Measurements from ENCODE around the gene ATP2A3. TPM values are rescaled to one million over a fixed set of nuclear protein-coding genes. Genes with fewer than 3 reads are reported as not detected.

Gene ATP2A3
- total RNA-seq, 1 experiment from 2014 or later: 4.4 TPM

DNA sequence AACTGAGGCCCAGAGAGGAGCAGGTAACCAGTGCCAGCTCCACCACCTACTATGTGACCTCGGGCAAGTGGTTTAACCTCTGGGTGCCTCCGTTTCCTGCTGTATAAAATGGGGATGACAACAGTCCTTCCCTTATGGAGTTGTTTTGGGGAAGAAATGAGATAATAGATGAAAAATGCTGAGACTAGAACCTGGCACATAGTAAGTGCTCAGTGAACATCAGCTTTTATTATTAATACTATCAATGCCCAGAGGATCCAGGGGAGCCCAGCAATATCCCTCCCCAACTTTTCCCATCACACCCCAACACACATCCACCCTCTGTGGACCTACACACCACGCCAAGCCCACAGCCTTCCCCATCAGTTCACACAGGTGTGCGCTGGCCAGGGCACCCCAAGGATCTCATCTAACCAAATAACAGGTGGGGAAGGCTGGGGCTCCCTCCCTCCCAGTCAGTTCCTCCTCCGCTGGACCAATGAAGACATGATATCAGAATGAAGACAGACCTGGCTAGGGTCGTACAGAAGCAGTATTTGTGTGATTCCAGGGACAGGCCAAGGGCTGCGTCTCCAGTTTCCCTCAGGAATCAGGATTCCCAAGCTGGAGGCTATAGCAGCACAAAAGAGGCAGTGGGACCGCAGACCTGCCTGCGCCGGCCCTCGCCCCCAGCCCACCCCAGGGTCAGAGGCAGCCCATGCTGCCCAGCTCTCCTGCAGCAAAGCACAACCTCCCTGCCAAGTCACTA is 1.8 kb downstream of the ATP2A3 start:
- H3K9me2 ChIP-seq (ENCODE audit: insufficient read depth): no peaks in the 10 kb centered on the region
- H3K79me2 ChIP-seq (ENCODE audit: low read depth): no peaks in the 10 kb centered on the region
- H3K27ac ChIP-seq: no peak overlapping the region
- no peak for TF ChIP-seq EZH2 (IDR thresholded peaks at IDR 0.05; ENCODE audit: low read depth)
- TF ChIP-seq, protein P1, sequence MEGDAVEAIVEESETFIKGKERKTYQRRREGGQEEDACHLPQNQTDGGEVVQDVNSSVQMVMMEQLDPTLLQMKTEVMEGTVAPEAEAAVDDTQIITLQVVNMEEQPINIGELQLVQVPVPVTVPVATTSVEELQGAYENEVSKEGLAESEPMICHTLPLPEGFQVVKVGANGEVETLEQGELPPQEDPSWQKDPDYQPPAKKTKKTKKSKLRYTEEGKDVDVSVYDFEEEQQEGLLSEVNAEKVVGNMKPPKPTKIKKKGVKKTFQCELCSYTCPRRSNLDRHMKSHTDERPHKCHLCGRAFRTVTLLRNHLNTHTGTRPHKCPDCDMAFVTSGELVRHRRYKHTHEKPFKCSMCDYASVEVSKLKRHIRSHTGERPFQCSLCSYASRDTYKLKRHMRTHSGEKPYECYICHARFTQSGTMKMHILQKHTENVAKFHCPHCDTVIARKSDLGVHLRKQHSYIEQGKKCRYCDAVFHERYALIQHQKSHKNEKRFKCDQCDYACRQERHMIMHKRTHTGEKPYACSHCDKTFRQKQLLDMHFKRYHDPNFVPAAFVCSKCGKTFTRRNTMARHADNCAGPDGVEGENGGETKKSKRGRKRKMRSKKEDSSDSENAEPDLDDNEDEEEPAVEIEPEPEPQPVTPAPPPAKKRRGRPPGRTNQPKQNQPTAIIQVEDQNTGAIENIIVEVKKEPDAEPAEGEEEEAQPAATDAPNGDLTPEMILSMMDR (conservative IDR thresholded peaks at IDR 0.05): no peak
- no peak overlapping the region for H2AFZ ChIP-seq
- H4K20me1 ChIP-seq (ENCODE audit: insufficient read depth): no peaks in the 10 kb centered on the region
- peaks cover 25% of the 10 kb centered on the region for H3K4me1 ChIP-seq (replicated peaks; ENCODE audit: insufficient read depth)
- H3F3A ChIP-seq (ENCODE audit: insufficient read depth, low read depth): peaks cover 40% of the 10 kb centered on the region
- H3K4me2 ChIP-seq: no peak overlapping the region
- H3K27me3 ChIP-seq (ENCODE audit: insufficient read depth, low read depth): no peaks in the 10 kb centered on the region
- ChIA-PET CTCF (interaction anchor here (0.5 kb wide), 1 partner anchor 182 kb away, joined by 9 read pairs; no protein-coding TSS in a partner anchor), POLR2A (ENCODE audit: unreplicated experiment) (no interaction called here)
- DNase-seq: no peak
- no peaks in the 10 kb centered on the region for H3K36me3 ChIP-seq (ENCODE audit: low read depth)
- no peak overlapping the region for H3K4me3 ChIP-seq
- no TSS peak for BruUV-seq (replicated peaks)
- no peaks in the 10 kb centered on the region for H3K9me3 ChIP-seq (ENCODE audit: insufficient read depth, low read depth)
- intact Hi-C loops (cut with micrococcal nuclease; ENCODE audit: unreplicated experiment): no loop called here

DNA sequence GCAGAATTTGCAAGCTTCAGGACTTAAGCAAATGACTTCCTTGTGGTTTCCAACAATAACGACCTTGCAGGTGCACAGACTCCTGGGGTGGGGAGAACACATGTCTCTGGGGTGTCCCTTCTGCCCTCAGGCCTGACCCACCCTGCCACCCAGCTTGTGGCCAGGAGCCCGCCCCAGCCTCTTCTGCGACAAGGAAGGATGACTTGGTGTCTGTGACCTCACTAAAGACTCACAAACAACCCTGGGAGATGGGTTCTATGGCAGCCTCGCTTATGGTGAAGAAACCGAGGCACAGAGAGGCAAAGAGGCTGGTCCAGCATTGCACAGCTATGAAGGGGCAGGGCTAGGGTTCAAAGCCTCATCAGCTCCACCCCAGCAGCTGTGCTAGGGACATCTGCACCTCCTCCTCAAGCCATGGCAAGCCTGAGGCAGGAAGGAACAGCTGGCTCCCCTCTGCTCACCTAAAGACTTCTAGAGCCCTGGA is 2.6 kb downstream of the ATP2A3 start:
- ChIA-PET POLR2A (ENCODE audit: unreplicated experiment) (no interaction called here), CTCF (no interaction called here)
- no peak overlapping the region for H2AFZ ChIP-seq
- TF ChIP-seq EZH2 (IDR thresholded peaks at IDR 0.05; ENCODE audit: low read depth): no peak
- TF ChIP-seq, protein P1 (conservative IDR thresholded peaks at IDR 0.05): no peak
- H3K4me3 ChIP-seq: no peak overlapping the region
- no peaks in the 10 kb centered on the region for H4K20me1 ChIP-seq (ENCODE audit: insufficient read depth)
- peaks cover 25% of the 10 kb centered on the region for H3K4me1 ChIP-seq (replicated peaks; ENCODE audit: insufficient read depth)
- H3K27ac ChIP-seq: no peak overlapping the region
- intact Hi-C loops (cut with micrococcal nuclease; ENCODE audit: unreplicated experiment): no loop called here
- no peak for DNase-seq
- no peaks in the 10 kb centered on the region for H3K9me2 ChIP-seq (ENCODE audit: insufficient read depth)
- no peaks in the 10 kb centered on the region for H3K9me3 ChIP-seq (ENCODE audit: insufficient read depth, low read depth)
- H3K79me2 ChIP-seq (ENCODE audit: low read depth): no peaks in the 10 kb centered on the region
- H3K36me3 ChIP-seq (ENCODE audit: low read depth): no peaks in the 10 kb centered on the region
- no peaks in the 10 kb centered on the region for H3K27me3 ChIP-seq (ENCODE audit: insufficient read depth, low read depth)
- no TSS peak for BruUV-seq (replicated peaks)
- peaks cover 40% of the 10 kb centered on the region for H3F3A ChIP-seq (ENCODE audit: insufficient read depth, low read depth)
- H3K4me2 ChIP-seq: no peak overlapping the region

DNA sequence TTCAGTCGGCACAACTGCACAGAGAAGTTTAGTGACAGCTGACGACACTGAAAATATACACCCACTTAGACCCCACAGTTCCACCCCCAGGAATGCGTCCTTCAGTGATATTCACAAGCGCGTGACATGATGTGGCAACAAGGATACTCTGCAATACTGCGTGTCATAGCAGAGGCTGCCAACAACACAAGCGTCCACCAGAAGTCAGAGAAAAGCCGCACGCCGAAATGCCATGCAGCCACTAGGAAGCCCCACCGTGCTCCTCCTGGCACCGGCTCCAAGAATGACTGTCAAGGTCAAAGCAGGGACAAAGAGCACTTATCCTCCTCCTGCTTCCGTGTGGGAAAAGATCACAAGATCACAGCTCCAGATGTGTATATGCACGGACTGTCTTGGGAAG is 3.5 kb downstream of the ATP2A3 start:
- ChIA-PET CTCF (no interaction called here), POLR2A (ENCODE audit: unreplicated experiment) (no interaction called here)
- no peaks in the 10 kb centered on the region for H4K20me1 ChIP-seq (ENCODE audit: insufficient read depth)
- intact Hi-C loops (cut with micrococcal nuclease; ENCODE audit: unreplicated experiment): no loop called here
- H3K4me2 ChIP-seq: peak overlapping the region; percentile 65; the same call in 1 of the 2 replicates
- no peak for DNase-seq
- H3F3A ChIP-seq (ENCODE audit: insufficient read depth, low read depth): peaks cover 44% of the 10 kb centered on the region
- no peak for TF ChIP-seq EZH2 (IDR thresholded peaks at IDR 0.05; ENCODE audit: low read depth)
- TF ChIP-seq, protein P1 (conservative IDR thresholded peaks at IDR 0.05): no peak
- H2AFZ ChIP-seq: no peak overlapping the region
- no peaks in the 10 kb centered on the region for H3K9me3 ChIP-seq (ENCODE audit: insufficient read depth, low read depth)
- no peaks in the 10 kb centered on the region for H3K79me2 ChIP-seq (ENCODE audit: low read depth)
- no peaks in the 10 kb centered on the region for H3K27me3 ChIP-seq (ENCODE audit: insufficient read depth, low read depth)
- no TSS peak for BruUV-seq (replicated peaks)
- no peaks in the 10 kb centered on the region for H3K36me3 ChIP-seq (ENCODE audit: low read depth)
- H3K9me2 ChIP-seq (ENCODE audit: insufficient read depth): no peaks in the 10 kb centered on the region
- H3K4me3 ChIP-seq: no peak overlapping the region
- no peak overlapping the region for H3K27ac ChIP-seq
- peaks cover 25% of the 10 kb centered on the region for H3K4me1 ChIP-seq (replicated peaks; ENCODE audit: insufficient read depth)
